HG02610 (cell line): ENCODE data around the gene FH.

Experiments
- ATAC-seq: cut with Tn5 transposase; IDR thresholded peaks from one replicate; pipeline ENCODE4 v1.9.1; 2021; ENCODE audit warnings: mild to moderate bottlenecking, moderate library complexity; ENCODE audit not compliant: unreplicated experiment

The FH gene

DNA sequence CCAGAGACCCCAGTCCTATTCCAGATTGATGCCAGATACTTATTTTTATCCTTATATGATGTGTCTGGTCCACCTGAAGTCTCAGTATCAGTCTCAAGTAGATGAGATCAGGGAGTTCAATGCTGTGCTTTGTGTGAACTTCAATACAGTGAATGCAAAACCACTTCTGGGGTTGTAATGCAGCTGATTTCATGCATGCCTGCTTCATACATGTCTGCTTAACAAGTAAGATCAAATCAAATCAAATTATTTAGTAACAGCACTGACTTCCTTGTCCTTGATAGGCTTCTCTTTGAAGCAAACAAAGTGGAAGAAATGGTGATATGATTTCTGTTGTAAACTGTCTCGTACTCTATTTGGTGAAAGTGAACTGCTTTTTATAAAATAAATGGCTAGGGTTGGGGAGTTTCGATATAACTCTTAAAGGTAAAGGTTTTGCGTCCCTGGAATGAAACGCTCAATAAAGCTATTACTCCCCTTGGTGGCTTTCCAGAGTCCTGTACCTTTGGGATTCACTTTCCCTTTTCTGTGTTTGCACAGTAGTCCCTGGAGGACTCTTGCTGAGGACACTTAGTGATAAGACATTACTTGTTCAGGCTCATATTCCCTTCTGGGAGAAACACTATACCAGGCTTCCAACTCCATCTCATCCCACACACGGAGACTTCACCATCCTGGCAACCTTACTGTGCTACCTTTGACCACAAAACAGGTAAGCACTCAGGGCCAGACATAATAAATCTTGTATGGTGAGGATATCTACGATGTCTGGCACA, 59.3 kb downstream of the FH start:
- no peak for ATAC-seq

DNA sequence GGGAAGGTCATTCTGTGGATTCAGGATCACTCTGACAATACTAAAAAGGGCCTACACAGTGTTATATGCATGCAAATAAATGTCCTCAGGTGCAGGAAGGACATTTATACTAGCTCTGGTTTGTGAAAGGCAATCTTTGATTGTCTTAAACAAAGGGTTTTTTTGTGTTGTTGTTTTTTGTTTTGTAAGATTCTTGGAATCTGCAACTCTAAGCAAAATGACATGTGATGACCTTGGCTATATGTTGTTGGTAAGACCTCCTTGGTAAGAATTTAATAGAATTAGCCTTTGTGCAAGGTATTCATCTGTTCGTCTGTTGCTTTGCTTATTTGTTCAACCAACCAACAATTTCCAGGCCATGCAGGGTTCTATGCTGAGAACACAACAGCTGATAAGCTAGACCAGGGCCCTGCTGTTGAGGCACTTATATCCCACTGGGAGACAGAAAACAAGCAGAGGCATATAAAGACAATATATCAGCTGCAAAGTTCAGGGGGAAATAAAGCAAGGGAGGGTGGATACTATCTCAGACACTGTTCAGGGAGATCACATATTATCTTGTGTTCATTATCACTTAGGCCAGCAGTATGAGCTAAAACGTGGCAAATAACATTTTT, 60.3 kb downstream of the FH start:
- ATAC-seq: no peak

- no peak for ATAC-seq
Observed at GRCh38 chr1:241457421-241457820, 62.1 kb downstream of the FH start.

GRCh38 chr1:241456743-241457142, 62.8 kb downstream of the FH start:
- ATAC-seq: no peak

DNA sequence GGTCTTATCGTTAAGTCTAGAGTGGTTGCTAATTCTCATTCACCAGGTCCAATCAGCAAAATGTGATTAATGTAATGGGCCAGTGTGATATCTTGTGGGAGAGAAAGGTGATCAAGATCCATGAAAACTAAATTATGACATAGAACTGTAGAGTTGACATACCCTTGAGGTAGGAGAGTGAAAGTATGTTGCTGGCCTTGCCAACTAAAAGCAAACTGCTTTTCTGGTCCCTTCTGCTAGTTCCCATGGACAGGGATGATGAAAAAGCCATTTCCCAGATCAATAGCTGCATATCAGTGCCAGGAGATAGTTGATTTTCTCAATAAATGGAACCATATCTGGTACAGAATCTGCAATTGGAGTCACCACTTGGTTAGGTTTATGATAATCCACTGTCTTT, 65.8 kb downstream of the FH start:
- ATAC-seq: no peak

DNA sequence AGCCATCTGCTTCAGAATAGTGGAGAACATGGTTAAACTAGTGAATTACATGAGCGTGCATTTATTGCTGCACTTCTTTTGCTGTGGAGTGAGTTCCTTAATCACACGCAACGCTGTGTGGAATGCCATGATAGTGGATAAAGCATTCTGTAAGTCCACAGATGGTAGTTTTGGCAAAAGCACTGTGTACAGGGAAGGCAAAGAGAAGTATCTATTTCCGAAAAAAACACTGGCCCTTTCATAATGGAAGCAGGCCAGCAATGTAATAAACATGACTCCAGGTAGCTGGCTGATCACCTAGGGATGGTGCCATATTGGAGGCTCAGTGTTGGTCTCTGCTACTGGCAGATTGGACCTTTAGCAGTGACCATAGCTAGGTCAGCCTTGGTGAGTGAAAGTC, 67.6 kb downstream of the FH start:
- ATAC-seq: no peak
